ENCODE data around the gene PCDHGB7. TPM values are rescaled to one million over a fixed set of nuclear protein-coding genes. Genes with fewer than 3 reads are reported as not detected.

The PCDHGB7 gene
- 43.5 TPM for total RNA-seq

GRCh38 chr5:141417494-141418172, at the start of gene PCDHGB7:
PCDHGB7 (plus strand) TSS chr5:141417677; CDS start chr5:141417860, 183 bp downstream.

DNA sequence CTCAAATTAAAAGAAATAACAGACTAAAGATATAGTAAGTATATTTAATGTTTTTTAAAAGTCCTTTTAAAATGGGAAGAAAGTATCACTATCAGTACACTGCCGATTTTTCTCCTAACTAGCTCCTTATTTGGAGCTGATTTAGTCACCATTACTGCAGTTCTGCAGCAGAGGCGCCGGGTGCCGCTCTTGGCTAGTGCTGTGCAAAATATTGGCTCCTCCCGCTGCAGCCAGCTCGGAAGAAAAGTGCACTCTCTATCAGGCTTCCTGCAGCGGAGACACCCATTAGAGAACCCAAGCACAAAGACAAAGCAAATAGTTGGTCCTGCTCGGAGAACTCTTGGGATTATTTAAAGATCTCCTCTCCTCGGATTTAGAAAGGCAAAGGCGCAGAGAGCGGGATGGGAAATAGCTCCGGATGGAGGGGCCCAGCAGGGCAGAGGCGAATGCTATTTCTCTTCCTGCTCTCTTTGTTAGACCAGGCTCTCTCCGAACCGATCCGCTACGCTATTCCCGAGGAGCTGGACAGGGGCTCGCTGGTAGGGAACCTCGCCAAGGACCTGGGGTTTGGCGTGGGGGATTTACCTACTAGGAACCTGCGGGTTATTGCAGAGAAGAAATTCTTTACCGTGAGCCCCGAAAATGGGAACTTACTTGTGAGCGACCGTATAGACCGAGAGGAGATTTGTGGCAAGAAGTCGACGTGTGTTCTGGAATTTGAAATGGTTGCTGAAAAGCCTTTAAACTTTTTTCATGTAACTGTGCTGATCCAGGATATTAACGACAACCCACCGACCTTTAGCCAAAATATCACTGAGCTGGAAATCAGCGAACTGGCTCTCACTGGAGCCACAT, 47.3 kb upstream of the PCDHGB7 start, which contains the start of gene PCDHGB3:
TSS of gene PCDHGB3 (plus strand) at position 249 of the 855 bp plus-strand sequence. CDS start at position 402, 153 bp downstream.

GRCh38 chr5:141373673-141374317, 43.7 kb upstream of the PCDHGB7 start, which contains the start of gene PCDHGA6:
PCDHGA6 (plus strand) TSS chr5:141373891; CDS start chr5:141374084, 193 bp downstream.

GRCh38 chr5:141382469-141383294, 34.8 kb upstream of the PCDHGB7 start, which contains the start of gene PCDHGA7:
PCDHGA7 (plus strand) TSS chr5:141382742; CDS start chr5:141382900, 158 bp downstream.

DNA sequence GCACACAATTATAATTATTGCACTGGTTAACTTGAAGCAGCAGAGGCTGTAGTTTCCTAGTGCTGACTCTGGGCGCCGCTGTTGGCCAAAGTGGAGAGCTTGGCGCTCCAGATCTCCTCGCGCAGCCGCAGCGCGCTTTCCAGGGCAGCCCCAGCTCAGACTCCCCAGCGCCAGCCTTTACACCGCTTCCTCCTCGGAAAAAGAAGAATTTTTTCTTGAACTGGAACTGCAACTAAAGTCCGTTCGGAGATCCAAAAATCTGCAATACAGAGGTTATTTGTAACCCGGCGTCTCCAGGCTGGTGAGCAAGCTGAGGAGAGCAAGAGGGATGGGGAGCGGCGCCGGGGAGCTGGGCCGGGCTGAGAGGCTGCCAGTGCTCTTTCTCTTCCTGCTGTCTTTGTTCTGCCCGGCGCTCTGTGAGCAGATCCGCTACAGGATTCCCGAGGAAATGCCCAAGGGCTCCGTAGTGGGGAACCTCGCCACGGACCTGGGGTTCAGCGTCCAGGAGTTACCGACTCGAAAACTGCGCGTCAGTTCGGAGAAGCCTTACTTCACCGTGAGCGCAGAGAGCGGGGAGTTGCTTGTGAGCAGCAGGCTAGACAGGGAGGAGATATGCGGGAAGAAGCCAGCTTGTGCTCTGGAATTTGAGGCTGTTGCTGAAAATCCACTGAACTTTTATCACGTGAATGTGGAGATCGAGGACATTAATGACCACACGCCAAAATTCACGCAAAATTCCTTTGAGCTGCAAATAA, 29.7 kb upstream of the PCDHGB7 start, which contains the start of gene PCDHGB4:
TSS of gene PCDHGB4 (plus strand) at position 142 of the 755 bp plus-strand sequence. CDS start at position 329, 187 bp downstream.

DNA sequence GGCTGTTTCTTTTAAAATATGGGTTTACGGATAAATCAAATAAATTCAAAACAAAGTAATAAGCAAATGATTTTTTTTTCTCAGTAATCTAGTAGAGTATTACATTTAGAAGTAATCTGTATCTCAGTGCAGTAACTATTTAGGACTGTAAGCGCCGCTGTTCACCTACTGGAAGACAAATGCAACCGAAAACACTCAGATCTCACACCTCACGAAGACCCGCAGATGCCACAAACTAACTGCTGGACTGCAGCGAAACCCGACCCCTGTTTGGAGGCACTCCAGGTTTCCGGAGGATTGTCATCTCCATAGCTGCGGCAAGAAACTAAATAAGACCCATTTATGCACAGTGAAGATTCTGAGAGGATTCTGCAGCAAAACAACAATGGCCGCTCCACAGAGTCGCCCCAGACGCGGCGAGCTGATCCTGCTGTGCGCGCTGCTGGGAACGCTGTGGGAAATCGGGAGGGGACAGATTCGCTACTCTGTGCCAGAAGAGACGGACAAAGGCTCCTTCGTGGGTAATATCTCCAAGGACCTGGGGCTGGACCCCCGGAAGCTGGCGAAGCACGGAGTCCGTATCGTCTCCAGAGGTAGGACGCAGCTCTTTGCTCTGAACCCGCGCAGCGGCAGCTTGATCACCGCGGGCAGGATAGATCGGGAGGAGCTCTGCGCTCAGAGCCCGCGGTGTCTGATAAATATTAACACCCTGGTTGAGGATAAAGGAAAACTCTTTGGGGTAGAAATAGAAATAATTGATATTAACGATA, 24.9 kb upstream of the PCDHGB7 start, which contains the start of gene PCDHGA8:
TSS of gene PCDHGA8 (plus strand) at position 205 of the 770 bp plus-strand sequence. CDS start at position 386, 181 bp downstream.

GRCh38 chr5:141397756-141398551, 19.5 kb upstream of the PCDHGB7 start, which contains the start of gene PCDHGB5:
PCDHGB5 (plus strand) TSS chr5:141397947; CDS start chr5:141398128, 181 bp downstream.

DNA sequence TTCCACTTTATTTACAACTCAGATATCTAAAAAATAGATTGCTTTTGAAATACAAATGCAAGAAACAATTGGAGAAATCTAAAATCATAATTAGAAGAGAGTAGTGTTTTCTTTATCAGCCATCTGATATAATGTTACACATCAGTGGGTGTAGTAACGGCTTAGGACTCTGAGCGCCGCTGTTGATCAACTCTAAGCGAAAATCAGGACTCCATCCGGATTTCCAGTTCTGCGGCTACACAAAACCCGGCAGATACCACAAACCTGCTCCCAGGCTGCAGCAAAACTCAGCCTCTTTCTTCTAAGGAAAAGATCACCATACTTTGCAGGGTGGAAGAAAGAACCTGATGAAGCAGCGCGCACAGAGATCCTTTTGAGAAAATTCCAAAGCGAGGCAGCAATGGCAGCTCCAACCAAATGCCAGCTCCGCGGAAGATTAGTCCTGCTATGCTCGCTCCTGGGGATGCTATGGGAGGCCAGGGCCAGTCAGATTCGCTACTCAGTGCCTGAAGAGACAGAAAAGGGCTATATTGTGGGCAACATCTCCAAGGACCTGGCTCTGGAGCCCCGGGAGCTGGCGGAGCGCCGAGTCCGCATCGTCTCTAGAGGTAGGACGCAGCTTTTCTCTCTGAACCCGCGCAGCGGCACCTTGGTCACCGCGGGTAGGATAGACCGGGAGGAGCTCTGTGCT, 14.8 kb upstream of the PCDHGB7 start, which contains the start of gene PCDHGA9:
TSS of gene PCDHGA9 (plus strand) at position 226 of the 691 bp plus-strand sequence. CDS start at position 401, 175 bp downstream.

GRCh38 chr5:141407790-141408505, 9.5 kb upstream of the PCDHGB7 start, which contains the start of gene PCDHGB6:
PCDHGB6 (plus strand) TSS chr5:141408021; CDS start chr5:141408203, 182 bp downstream.

DNA sequence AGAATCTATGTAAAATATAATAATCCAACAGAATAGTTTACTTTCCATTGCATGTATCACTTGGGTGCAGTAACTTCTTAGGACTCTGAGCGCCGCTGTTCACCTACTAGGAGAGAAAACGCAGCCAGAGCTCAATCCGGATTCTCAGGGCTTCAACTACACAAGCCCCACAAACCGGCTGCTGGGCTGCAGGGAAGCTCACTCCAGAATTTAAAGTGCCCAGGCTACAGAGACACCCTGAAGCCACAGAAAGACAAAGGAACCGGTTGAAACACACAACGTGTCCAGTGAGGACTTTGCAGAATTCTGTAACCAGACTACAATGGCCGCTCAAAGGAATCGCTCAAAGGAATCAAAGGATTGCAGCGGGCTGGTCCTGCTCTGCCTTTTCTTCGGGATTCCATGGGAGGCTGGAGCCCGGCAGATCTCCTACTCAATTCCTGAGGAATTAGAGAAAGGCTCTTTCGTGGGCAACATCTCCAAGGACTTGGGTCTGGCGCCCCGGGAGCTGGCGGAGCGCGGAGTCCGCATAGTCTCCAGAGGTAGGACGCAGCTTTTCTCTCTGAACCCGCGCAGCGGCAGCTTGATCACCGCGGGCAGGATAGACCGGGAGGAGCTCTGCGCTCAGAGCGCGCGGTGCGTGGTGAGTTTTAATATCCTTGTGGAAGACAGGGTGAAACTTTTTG, 4.5 kb upstream of the PCDHGB7 start, which contains the start of gene PCDHGA10:
TSS of gene PCDHGA10 (plus strand) at position 134 of the 686 bp plus-strand sequence. CDS start at position 323, 189 bp downstream.

GRCh38 chr5:141420855-141421488, 3.5 kb downstream of the PCDHGB7 start, which contains the start of gene PCDHGA11:
PCDHGA11 (plus strand) TSS chr5:141421051; CDS start chr5:141421228, 177 bp downstream.

GRCh38 chr5:141430332-141431113, 13.0 kb downstream of the PCDHGB7 start, which contains the start of gene PCDHGA12:
PCDHGA12 (plus strand) TSS chr5:141430507; CDS start chr5:141430760, 253 bp downstream.

